ENCODE data around the gene PRPF6.

Gene PRPF6

GRCh38 chr20:63979557-63980316, 1.2 kb upstream of the PRPF6 start, which contains the start of gene SAMD10:
Gene SAMD10 (minus strand): TSS chr20:63979642. CDS start chr20:63979467, 175 bp downstream.
- no peak for DNase-seq (ENCODE audit: extremely low read depth, low read depth)
- TF ChIP-seq, protein P1, sequence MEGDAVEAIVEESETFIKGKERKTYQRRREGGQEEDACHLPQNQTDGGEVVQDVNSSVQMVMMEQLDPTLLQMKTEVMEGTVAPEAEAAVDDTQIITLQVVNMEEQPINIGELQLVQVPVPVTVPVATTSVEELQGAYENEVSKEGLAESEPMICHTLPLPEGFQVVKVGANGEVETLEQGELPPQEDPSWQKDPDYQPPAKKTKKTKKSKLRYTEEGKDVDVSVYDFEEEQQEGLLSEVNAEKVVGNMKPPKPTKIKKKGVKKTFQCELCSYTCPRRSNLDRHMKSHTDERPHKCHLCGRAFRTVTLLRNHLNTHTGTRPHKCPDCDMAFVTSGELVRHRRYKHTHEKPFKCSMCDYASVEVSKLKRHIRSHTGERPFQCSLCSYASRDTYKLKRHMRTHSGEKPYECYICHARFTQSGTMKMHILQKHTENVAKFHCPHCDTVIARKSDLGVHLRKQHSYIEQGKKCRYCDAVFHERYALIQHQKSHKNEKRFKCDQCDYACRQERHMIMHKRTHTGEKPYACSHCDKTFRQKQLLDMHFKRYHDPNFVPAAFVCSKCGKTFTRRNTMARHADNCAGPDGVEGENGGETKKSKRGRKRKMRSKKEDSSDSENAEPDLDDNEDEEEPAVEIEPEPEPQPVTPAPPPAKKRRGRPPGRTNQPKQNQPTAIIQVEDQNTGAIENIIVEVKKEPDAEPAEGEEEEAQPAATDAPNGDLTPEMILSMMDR (IDR thresholded peaks at IDR 0.05; ENCODE audit: low read depth, low read length) = no peak

DNA sequence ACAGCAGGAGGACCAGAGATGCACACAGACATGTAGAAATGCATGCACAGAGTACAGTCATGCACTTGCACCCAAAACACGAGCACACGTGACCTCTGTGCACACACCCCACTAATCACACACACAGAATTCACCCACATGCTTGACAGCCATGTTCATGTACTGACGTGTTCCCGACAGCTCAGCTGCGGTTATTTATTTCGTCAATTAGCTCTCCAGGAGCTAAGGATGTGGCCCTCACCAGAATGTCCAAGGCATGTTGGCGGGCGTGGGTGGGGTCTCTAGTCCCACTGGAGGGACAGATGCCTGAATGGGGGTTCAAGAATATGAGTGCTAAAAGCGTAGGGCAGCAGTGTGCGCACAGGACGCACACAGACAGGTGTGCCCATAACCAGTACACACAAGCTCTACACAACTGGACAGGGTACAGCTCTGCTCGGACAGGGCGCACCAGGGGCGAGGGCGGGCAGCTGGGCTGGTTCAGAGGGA, 571 bp upstream of the PRPF6 start:
- DNase-seq (ENCODE audit: extremely low read depth, low read depth) = no peak
- TF ChIP-seq, protein P1 (IDR thresholded peaks at IDR 0.05; ENCODE audit: low read depth, low read length) = no peak

DNA sequence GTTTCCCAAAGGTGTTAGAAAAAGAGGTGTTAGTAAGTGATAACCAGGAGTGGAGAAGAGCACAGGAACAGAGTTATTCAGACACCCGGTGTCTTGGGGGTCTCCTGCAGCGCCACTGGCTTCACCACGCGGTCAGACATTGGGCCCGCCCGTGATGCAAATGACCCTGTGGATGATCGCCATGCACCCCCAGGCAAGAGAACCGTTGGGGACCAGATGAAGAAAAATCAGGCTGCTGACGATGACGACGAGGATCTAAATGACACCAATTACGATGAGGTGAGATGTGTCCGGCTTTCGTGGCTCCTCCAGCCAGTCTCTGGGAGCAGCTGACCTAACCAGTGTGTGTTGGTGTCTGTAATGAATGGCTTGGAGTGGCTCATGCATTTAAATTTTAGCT, 2.0 kb downstream of the PRPF6 start:
- no peak for DNase-seq (ENCODE audit: extremely low read depth, low read depth)
- TF ChIP-seq, protein P1 (IDR thresholded peaks at IDR 0.05; ENCODE audit: low read depth, low read length) = no peak

GRCh38 chr20:64000906-64001305, 20.0 kb downstream of the PRPF6 start:
- no peak for DNase-seq (ENCODE audit: extremely low read depth, low read depth)
- TF ChIP-seq, protein P1 (IDR thresholded peaks at IDR 0.05; ENCODE audit: low read depth, low read length) = no peak

- DNase-seq (ENCODE audit: extremely low read depth, low read depth) = no peak
- TF ChIP-seq, protein P1 (IDR thresholded peaks at IDR 0.05; ENCODE audit: low read depth, low read length) = no peak
Measured at GRCh38 chr20:64001607-64002011, 20.7 kb downstream of the PRPF6 start.

- DNase-seq (ENCODE audit: extremely low read depth, low read depth) = no peak
- TF ChIP-seq, protein P1 (IDR thresholded peaks at IDR 0.05; ENCODE audit: low read depth, low read length) = no peak
Measured at GRCh38 chr20:64003960-64004725, 23.2 kb downstream of the PRPF6 start.

DNA sequence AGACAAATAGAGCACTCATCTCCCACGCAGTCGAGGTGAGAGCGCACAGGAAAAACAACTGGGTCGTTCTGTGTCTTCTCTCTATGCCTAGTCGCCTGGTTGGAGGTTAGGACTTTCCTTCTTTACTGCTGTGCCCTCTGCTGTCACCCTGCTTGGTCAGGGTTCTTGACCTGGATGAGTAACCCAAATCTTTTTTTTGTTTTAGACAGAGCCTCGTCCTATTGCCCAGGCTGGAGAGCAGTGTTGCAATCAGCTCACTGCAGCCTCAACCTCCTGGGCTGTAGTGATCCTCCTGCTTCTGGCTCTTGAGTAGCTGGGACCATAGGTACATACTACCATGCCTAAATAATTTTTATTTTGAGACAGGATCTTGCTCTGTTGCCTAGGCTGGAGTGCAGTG, 24.5 kb downstream of the PRPF6 start:
- TF ChIP-seq, protein P1 (IDR thresholded peaks at IDR 0.05; ENCODE audit: low read depth, low read length) = no peak
- no peak for DNase-seq (ENCODE audit: extremely low read depth, low read depth)
